IPS-NIHi7 (cell line): ENCODE measurements around the gene NOP16.

Experiments
- DNase-seq: peaks from one replicate; pipeline ENCODE4 v3.0.0; 2012; ENCODE audit warnings: mixed read lengths; ENCODE audit errors: extremely low spot score

The NOP16 gene

GRCh38 chr5:176386491-176386890 lies 1.9 kb downstream of the NOP16 start:
- no peak for DNase-seq

GRCh38 chr5:176384991-176385390 lies 3.4 kb downstream of the NOP16 start:
- no peak for DNase-seq

DNA sequence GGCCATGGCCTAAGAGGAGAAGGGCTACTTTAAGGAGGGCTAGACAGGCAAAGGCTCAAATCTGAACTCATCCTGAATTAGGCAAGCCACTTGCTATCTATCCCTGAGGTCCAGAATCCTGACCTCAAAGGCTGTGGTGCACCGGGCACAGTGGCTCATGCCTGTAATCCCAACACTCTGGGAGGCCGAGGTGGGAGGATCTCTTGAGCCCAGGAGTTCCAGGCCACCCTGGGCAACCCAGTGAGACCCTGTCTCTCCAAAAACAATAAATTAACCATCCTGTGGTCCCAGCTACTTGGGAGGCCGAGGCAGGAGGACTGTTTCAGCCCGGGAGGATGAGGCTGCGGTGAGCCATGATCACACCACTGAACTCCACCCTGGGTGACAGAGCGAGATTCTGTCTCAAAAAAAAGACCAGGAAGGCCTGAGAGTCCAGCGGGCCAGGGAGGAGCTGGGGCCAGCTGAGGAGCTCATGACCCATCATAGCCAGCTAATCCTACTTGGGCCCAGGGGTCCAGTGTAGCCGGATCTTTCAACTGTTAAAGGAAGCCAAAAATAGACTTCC lies 4.0 kb downstream of the NOP16 start:
- DNase-seq = no peak

- no peak for DNase-seq
Observed at GRCh38 chr5:176383961-176384360, 4.4 kb downstream of the NOP16 start.

DNA sequence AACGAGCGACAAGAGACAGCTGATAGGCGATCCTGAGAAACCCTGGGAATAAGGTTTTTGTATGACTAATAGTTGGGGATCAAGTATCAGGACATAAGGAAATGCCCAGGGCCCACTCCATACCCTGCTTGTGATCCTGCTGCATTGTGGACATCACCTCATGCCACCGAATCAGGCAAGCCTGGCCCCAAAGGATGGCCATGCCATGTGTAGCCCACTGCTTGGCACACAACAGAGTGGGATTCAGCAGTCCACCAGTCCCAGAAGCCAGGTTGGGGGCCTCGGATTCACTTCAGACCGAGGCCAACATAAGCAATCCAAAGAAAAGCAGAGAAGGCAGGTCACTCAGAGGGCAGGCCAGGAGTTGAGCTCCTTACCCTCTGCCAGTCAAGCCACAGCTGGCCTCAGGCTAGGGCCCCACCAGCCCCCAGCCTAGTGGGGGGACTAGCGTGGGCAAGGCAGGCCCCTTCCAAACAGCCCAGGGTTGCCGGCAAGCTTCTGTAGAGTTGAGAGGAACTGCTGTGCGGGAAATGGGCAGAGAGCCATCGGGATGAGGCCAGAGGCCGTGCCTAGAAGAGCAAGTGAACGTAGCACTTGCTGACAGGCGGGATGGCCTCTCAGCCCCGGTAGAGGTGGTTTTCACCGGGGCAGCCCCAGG lies 5.0 kb downstream of the NOP16 start:
- DNase-seq = no peak

DNA sequence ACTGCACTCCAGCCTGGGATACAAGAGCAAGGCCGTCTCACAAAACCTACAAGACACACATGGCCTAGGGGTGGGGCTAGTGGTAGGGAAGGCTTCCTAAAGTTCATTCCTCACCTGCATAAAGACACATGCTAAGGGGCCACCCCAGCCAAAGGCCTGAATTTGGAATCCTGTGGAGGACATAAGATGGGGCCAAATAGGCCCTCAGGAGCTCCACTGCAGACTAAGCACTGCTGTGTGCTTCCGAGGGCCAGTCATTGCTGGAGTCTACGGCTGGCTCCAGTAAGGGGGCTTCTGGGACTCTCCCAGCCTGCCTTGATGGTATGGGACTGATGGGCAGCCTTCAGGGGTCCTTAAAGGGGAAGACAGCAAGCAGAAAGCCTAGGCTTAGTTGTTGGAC lies 5.7 kb downstream of the NOP16 start:
- no peak for DNase-seq

GRCh38 chr5:176381979-176382378 lies 6.4 kb downstream of the NOP16 start:
- DNase-seq = no peak

- no peak for DNase-seq
Observed at GRCh38 chr5:176381423-176381822, 7.0 kb downstream of the NOP16 start.

GRCh38 chr5:176379881-176380280 lies 8.5 kb downstream of the NOP16 start:
- no peak for DNase-seq

DNA sequence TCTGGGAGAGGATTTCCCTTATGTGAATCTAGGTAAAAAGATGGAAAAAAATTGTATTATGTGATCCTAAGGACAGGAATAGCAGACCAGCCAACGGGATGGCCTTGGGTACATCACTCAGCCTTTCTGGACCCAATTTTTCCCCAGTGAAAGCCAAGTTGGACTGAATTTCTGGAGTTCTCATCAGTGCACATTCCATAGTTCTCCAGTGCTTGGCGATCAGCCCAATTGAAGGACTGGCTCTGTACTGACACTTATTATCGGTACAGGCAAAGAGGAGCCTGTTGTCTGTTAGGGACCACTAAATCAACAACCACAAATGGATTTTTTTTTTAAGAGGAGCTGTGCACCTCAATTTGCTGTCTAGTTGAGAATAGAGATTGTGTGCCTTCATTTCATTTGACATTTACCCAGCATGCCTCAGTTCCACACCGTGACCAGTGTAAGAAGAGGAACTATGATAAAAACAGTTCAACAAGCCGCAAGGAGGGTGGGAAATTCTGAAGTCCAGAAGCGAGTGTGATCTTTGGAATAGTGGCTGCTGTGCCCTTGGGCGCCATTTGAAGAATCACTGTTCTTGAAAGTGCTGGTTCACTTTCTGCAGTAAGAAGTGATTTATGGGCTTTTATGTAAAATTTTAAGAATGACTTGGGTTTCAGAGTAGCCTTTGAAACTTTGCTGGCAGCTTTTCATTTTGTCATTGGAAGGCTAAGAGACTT lies 15.1 kb downstream of the NOP16 start:
- no peak for DNase-seq

- DNase-seq = no peak
Observed at GRCh38 chr5:176371621-176372539, 16.5 kb downstream of the NOP16 start.

DNA sequence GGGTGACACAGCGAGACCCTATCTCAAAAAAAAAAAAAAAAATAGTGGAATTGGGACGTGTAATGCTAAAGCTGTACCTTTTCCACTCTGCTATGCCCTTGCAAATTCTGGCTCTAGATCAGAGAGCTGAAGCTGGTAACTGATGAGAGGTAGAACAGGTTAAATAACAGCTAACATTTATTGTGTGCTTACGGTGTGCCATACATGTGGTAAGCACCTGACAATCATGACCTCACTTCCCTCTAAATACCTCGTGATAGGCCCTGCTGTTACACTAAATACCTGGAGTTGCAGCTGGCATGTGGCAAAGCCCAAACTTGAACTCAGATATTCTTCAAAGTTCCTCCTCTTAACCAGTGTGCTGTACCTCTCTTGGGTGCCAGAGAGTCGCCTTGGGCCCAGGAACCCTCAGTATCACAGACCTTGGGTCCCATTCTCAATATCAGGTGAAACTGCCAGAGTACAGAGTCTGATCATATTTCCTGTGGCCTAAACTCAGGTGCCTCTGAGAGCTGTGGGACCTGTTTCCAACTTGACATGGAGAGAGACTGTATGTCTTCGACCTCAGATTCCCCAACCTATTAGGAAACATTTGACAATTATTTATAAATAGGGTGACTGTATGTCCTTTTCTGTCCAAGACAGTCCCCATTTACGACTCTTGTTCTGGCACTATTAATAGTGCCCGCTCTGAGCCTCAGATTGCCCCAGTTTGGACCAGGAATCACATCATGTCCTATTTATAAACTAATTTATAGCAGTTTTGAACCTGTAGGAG lies 18.3 kb downstream of the NOP16 start:
- DNase-seq = no peak

DNA sequence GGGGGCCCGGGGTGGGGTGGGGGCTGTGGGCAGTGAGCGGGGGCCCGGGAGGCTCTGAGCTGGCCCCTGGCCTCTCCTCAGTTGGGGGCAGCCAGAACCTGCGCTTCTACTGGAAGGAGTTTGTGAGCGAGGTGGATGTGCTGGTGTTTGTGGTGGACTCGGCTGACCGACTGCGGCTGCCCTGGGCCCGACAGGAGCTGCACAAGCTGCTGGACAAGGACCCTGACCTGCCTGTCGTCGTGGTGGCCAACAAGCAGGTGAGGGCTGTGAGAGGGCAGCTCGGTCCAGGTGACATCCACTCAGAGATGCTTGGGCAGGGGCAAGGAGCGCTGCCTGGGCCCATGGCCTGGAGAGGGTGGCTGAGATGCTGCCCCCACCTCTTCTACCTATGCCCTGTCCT lies 19.7 kb downstream of the NOP16 start:
- DNase-seq = no peak

DNA sequence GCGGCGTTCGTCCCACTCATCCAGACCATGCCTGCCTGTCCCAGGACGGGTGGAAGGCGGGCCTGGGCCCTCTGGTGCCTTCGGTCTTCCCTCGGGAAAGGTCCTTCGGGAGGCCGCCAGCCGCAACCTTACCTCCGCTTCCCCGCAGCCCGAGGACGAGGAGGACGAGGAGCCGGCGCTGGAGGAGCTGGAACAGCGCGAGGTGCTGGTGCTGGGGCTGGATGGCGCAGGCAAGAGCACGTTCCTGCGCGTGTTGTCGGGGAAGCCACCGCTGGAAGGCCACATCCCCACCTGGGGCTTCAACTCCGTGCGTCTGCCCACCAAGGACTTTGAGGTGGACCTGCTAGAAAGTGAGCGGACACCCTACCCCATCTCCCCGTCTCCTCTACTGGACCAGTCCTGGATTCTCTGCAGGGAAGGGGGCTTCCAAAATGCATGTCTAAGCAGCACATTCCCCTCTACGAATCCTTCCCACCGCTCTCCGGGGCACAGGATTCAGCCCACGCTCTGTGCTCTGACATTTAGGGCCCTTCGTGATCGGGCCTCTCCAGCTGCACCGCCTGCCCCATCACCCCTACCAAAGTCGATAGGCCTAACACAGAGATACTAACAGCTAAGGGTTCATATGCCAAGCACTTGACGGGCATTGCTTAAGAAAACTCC lies 22.0 kb downstream of the NOP16 start:
- DNase-seq = no peak

DNA sequence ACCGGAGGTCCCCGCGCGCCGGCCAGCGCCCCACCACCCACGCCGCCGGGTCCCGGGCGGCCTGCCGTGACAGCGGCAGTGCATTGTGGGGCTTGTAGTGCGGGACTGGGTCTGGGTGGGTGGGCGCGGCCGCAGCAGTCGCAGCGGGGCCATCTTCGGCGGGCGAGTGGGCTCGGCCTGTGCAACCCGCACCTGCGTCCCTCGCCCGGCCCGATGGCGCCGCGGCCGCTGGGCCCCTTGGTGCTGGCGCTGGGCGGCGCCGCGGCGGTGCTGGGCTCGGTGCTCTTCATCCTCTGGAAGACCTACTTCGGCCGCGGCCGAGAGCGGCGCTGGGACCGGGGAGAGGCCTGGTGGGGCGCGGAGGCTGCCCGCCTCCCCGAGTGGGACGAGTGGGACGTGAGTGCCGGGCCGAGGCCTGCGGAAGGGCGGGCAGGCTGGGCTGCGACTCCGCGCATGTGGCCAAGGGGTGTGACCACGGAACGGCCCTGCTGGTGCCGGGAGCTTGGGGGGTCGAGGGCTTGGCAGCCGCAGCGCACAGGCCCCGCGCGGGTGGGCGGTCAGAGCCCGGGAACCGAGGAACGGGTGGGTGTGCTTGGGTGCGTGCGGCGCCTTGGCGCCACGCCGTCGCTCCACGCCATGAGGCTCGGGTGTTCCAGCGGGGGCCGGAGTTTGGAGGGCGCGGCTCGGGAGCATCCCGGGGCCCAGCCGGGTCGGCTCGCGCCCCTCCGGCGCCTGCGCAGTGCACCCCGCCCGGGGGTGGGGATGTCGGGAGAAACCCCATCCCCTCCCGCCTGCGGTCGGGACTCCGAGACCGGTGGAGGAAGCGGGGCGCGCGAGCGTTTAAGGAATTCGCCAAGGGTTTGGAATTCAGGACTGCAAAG lies 22.8 kb downstream of the NOP16 start, which contains the start of gene ARL10:
Gene ARL10 (plus strand): TSS at position 137 of the 881 bp plus-strand sequence. CDS start 77 bp downstream, at position 214.
- peak; percentile 89 for DNase-seq

GRCh38 chr5:176364765-176365350 lies 23.5 kb downstream of the NOP16 start:
- no peak for DNase-seq

DNA sequence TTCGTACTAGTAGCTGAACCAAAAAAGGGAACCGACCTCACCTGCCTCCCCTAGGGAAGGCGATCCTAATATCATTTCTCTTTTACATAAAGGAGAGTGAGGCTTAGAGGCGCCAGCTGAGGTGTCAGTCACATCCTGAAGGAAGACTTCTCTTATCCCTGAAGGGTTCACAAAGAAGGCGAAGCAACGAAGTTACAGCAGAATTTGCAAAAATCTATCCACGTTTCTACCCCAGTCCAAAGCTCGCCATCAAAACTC lies 26.2 kb downstream of the NOP16 start:
- no peak for DNase-seq

DNA sequence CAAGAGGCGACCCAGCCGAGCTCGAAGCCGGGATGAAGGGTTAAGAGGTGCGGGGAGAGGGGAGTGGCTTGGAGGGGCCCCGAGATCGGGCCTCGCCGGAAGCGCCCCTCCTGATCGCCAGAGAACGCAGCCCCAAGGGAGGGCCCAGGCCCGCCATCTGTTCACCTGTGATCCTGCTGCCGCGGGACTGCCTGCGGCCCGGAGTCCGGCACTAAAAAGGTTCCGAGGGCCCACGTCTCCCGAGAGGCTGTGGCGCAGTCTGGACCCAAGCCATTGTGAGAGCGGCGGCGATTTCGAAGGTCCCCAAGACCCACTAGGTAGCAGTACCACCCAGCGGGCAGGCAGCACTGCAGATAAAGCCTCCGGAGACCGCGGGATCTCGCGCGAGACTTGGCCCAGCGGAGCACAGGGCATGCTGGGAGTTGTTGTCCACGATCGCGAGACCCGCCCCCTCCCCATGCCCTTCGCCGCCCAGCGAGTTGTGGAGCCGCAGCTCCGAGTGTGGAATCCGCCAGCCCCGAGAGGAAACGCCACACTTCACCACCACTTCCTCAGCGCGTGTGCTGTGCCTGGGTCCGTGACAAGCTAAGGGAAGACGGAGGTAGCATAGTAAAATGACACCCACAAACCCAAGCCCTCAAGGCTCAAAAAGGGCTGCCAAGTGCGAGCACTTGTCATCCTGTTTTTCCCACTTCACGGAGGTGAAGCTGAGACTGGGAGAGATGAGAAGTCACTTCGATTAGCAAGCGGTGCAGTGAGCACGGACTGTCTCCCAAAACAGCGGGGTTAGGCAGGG lies 26.8 kb downstream of the NOP16 start, which contains the start of gene KIAA1191:
Gene KIAA1191 (minus strand): TSS at position 328 of the 796 bp plus-strand sequence. CDS start 2,256 bp downstream, outside the sequence.
- peak; percentile 87 for DNase-seq
